OCI-LY1 (cell line): ENCODE results near the gene SMARCC1.
"Not testable (repeated sequence)": the region's sequence is repeated elsewhere in the genome, so short reads cannot be mapped to it uniquely, and the experiment has no call there.

Source experiments
- H2AFZ ChIP-seq: fragments of 200-600 bp; sonication (generic), shearing (Covaris generic); 2 replicates; pipeline ENCODE4 v1.6.0; 2014; ENCODE audit warnings: antibody characterized with exemption, mild to moderate bottlenecking, low read length
- H3F3A ChIP-seq: fragments of 200-600 bp; sonication (generic), shearing (Covaris generic); 2 replicates; pipeline ENCODE4 v1.6.0; 2014; ENCODE audit warnings: mild to moderate bottlenecking, antibody characterized with exemption, low read length, moderate library complexity; ENCODE audit not compliant: insufficient read depth
- H3K27ac ChIP-seq: fragments of 200-600 bp; sonication (generic); 2 replicates; pipeline ENCODE4 v1.5.1; 2014; ENCODE audit warnings: low read length, mixed run types, mild to moderate bottlenecking, low read depth; ENCODE audit not compliant: poor library complexity, severe bottlenecking
- H3K27me3 ChIP-seq: fragments of 200-600 bp; sonication (generic); 2 replicates; pipeline ENCODE4 v1.6.0; 2014; ENCODE audit warnings: antibody characterized with exemption, mild to moderate bottlenecking, low read length, moderate library complexity; ENCODE audit not compliant: insufficient read depth
- H3K36me3 ChIP-seq: fragments of 200-600 bp; sonication (generic); 2 replicates; pipeline ENCODE4 v1.6.1; 2014; ENCODE audit warnings: mild to moderate bottlenecking, antibody characterized with exemption, low read length, moderate library complexity, mixed read lengths; ENCODE audit not compliant: insufficient read depth
- H3K4me1 ChIP-seq: fragments of 200-600 bp; sonication (generic); 2 replicates; pipeline ENCODE4 v1.5.1; 2014; ENCODE audit warnings: mild to moderate bottlenecking, low read length, moderate library complexity; ENCODE audit not compliant: insufficient read depth, severe bottlenecking
- H3K4me2 ChIP-seq: fragments of 200-600 bp; sonication (generic), shearing (Covaris generic); 2 replicates; pipeline ENCODE4 v1.6.1; 2014; ENCODE audit warnings: low read length
- H3K4me3 ChIP-seq: fragments of 200-600 bp; sonication (generic); 2 replicates; pipeline ENCODE4 v1.5.1; 2014; ENCODE audit warnings: low read length, low read depth, mild to moderate bottlenecking, mixed read lengths; ENCODE audit not compliant: poor library complexity, severe bottlenecking
- H3K79me2 ChIP-seq: fragments of 200-600 bp; shearing (Covaris generic); 2 replicates; pipeline ENCODE4 v1.6.1; 2016; ENCODE audit warnings: mixed run types, low read length, mixed read lengths; ENCODE audit not compliant: insufficient read depth
- H3K9ac ChIP-seq: fragments of 200-600 bp; sonication (generic), shearing (Covaris generic); 2 replicates; pipeline ENCODE4 v1.6.1; 2014; ENCODE audit warnings: mild to moderate bottlenecking, low read length, mixed read lengths
- H3K9me2 ChIP-seq: fragments of 200-600 bp; sonication (generic), shearing (Covaris generic); 2 replicates; pipeline ENCODE4 v1.6.1; 2014; ENCODE audit warnings: low read depth, mild to moderate bottlenecking, low read length, mixed read lengths
- H3K9me3 ChIP-seq: fragments of 200-600 bp; shearing (Covaris generic); 2 replicates; pipeline ENCODE4 v1.6.1; 2014; ENCODE audit warnings: low read length, mixed read lengths
- H4K20me1 ChIP-seq: fragments of 200-600 bp; sonication (generic), shearing (Covaris generic); 2 replicates; pipeline ENCODE4 v1.6.0; 2016; ENCODE audit warnings: mild to moderate bottlenecking, low read length; ENCODE audit not compliant: insufficient read depth
- EZH2 ChIP-seq: fragments of 200-600 bp; sonication (generic), shearing (Covaris generic); IDR thresholded peaks from 2 replicates; pipeline ENCODE4 v1.8.0; 2017; ENCODE audit warnings: borderline replicate concordance, mixed run types, mild to moderate bottlenecking, antibody characterized with exemption, low read length, moderate library complexity, mixed read lengths
- TF ChIP-seq, protein P1 (sequence below): fragments of 200-600 bp; sonication (generic), shearing (Covaris generic); IDR thresholded peaks from 2 replicates; pipeline ENCODE4 v1.5.1; 2017; ENCODE audit warnings: mild to moderate bottlenecking, antibody characterized with exemption, low read length, moderate library complexity, mixed read lengths

The SMARCC1 gene

DNA sequence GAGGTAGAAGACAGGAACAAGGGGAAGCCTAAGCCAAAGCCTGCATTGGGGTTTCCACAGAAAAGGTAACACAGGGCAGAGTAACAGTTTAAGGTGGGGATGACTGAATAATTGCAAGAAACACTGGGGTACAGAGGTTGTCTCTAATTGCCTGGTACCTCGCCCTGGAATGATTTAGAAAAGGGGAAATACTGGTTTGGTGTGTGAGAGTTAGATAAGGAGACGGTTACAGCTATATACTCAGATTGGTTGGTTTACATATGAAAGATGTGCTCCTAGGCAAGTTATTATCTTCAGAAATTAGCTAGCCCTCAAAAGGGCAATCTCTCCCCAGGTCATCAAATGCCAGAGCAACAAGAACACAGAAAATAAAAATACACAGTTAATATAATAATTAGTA, 58.8 kb downstream of the SMARCC1 start:
- Histone ChIP-seq H3K4me1 (no peaks in the 10 kb centered on the region), H4K20me1 (no peaks in the 10 kb centered on the region), H3K79me2 (no peaks in the 10 kb centered on the region), H3K4me2 (no peak overlapping the region), H3K9me2 (no peaks in the 10 kb centered on the region), H3K27me3 (no peaks in the 10 kb centered on the region), H3K9ac (no peak overlapping the region), H3F3A (no peaks in the 10 kb centered on the region), H3K9me3 (no peaks in the 10 kb centered on the region), H3K4me3 (no peak overlapping the region), H3K36me3 (peaks cover 71% of the 10 kb centered on the region), H2AFZ (no peak overlapping the region), H3K27ac (no peak overlapping the region)
- TF ChIP-seq EZH2, result no peak
- TF ChIP-seq, protein P1, sequence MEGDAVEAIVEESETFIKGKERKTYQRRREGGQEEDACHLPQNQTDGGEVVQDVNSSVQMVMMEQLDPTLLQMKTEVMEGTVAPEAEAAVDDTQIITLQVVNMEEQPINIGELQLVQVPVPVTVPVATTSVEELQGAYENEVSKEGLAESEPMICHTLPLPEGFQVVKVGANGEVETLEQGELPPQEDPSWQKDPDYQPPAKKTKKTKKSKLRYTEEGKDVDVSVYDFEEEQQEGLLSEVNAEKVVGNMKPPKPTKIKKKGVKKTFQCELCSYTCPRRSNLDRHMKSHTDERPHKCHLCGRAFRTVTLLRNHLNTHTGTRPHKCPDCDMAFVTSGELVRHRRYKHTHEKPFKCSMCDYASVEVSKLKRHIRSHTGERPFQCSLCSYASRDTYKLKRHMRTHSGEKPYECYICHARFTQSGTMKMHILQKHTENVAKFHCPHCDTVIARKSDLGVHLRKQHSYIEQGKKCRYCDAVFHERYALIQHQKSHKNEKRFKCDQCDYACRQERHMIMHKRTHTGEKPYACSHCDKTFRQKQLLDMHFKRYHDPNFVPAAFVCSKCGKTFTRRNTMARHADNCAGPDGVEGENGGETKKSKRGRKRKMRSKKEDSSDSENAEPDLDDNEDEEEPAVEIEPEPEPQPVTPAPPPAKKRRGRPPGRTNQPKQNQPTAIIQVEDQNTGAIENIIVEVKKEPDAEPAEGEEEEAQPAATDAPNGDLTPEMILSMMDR, result no peak

DNA sequence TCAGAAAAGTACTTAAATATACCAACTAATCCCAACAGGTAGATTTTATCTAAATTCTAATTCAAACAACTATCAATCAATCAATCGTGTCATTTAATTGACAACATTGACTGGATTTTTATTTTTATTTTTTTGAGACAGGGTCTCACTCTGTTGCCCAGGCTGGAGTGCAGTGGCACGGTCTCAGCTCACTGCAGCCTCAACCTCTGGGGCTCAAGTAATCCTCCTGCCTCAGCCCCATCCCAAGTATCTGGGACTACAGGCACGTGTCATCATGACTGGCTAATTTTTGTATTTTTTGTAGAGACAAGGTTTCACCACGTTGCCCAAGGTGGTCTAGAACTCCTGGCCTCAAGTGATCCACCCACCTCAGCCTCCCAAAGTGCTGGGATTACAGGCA, 64.2 kb downstream of the SMARCC1 start:
- not testable (repeated sequence) for H2AFZ ChIP-seq, H4K20me1 ChIP-seq, H3K79me2 ChIP-seq, H3K9me2 ChIP-seq, H3K9ac ChIP-seq, H3K9me3 ChIP-seq, H3K27me3 ChIP-seq, H3K4me2 ChIP-seq, H3K4me3 ChIP-seq, H3K4me1 ChIP-seq, H3F3A ChIP-seq, H3K27ac ChIP-seq
- peaks cover 79% of the 10 kb centered on the region for H3K36me3 ChIP-seq

DNA sequence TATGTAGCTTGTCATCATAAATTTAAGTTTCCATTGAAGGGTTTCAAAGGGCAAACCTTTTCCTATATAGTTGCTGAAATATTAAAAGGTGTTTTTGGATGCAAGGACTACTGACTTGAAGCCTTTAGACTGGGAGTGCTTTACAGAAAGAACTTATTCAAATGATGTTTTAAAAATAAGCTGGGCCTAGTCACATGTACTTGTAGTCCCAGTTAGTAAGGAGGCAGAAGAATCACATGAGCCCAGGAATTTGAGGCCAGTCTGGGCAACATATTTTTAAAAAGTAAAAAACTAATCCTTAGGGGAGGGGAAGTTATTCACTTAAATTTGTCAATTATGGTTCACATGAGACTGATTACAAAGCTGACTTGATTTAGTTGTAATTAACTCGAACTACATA, 65.0 kb downstream of the SMARCC1 start:
- H3K4me2 ChIP-seq, result no peak overlapping the region
- no peaks in the 10 kb centered on the region for H3K9me3 ChIP-seq
- TF ChIP-seq, protein P1, result no peak
- TF ChIP-seq EZH2, result no peak
- H3K27me3 ChIP-seq, result no peaks in the 10 kb centered on the region
- H3K4me1 ChIP-seq, result no peaks in the 10 kb centered on the region
- H3K79me2 ChIP-seq, result no peaks in the 10 kb centered on the region
- H3K36me3 ChIP-seq, result peaks cover 85% of the 10 kb centered on the region
- no peaks in the 10 kb centered on the region for H4K20me1 ChIP-seq
- no peak overlapping the region for H2AFZ ChIP-seq
- no peaks in the 10 kb centered on the region for H3F3A ChIP-seq
- H3K27ac ChIP-seq, result no peak overlapping the region
- H3K9ac ChIP-seq, result no peak overlapping the region
- no peaks in the 10 kb centered on the region for H3K9me2 ChIP-seq
- no peak overlapping the region for H3K4me3 ChIP-seq

DNA sequence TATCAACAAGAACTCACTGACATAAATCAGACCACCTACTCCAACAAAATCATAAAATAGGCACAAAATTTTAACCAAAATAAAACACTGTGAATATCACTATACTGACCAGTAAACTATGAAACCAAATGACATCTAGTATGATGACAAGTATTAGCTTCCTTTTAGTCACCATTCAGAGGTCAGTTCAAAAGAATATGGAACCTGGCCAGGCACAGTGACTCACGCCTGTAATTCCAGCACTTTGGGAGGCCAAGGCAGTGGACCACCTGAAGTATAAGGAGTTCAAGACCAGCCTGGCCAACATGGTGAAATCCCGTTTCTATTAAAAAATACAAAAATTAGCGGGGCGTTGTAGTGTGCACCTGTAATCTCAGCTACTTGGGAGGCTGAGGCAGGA, 65.8 kb downstream of the SMARCC1 start:
- H4K20me1 ChIP-seq, result no peaks in the 10 kb centered on the region

More for the DNA sequence above, 65.8 kb downstream of the SMARCC1 start:
- peaks cover 90% of the 10 kb centered on the region for H3K36me3 ChIP-seq
- no peaks in the 10 kb centered on the region for H3K9me2 ChIP-seq
- H3K79me2 ChIP-seq, result no peaks in the 10 kb centered on the region
- no peak overlapping the region for H3K4me3 ChIP-seq
- H3K9ac ChIP-seq, result no peak overlapping the region
- H3K4me2 ChIP-seq, result no peak overlapping the region
- H3K27ac ChIP-seq, result no peak overlapping the region
- TF ChIP-seq EZH2, result no peak
- TF ChIP-seq, protein P1, result no peak
- no peak overlapping the region for H2AFZ ChIP-seq
- H3K4me1 ChIP-seq, result no peaks in the 10 kb centered on the region
- H3K9me3 ChIP-seq, result no peaks in the 10 kb centered on the region
- H3F3A ChIP-seq, result no peaks in the 10 kb centered on the region
- H3K27me3 ChIP-seq, result no peaks in the 10 kb centered on the region
